ENCODE results near the gene ARSJ.
A peak's percentile ranks its signal among the peaks of the same experiment; 100 is the strongest.

Gene ARSJ

DNA sequence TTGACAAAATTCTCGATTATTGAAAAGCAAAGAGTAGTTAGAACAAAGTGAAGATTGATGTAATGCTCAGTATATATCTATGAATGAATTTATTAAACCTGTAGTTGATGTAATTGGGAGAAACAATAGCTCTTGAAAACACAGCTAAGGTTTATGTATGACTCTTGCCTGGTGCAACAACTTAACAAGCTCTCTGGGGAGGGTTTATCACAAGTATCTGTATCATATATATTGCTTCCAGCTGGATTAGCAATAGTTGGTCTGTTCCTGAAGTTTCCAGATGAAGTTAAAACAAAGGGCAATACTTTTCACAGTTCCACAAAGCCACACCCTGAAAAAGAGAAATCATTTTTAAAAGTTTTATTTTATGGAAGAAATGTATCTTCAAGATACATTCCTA lies 91.4 kb downstream of the ARSJ start:
- no peak for DNase-seq

DNA sequence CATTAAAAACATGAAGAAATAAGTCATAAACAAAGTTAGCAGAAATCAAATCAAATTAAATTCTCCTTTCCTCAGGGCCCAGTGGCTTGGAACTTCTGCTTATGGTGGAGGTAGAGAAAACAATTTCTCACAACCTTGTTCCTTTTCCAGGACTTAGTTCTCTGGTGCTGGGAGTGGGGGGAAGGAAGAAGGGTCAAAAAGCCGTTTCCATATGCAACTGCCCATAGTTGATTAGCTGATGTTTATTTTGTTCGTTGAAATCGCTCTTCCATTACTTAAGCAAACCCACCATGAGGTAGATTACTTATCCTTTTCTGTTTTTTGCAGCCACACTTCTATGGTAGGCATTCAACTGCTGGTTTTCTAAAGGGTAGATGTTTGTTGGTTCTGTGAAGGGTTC lies 94.2 kb downstream of the ARSJ start:
- DNase-seq = no peak

DNA sequence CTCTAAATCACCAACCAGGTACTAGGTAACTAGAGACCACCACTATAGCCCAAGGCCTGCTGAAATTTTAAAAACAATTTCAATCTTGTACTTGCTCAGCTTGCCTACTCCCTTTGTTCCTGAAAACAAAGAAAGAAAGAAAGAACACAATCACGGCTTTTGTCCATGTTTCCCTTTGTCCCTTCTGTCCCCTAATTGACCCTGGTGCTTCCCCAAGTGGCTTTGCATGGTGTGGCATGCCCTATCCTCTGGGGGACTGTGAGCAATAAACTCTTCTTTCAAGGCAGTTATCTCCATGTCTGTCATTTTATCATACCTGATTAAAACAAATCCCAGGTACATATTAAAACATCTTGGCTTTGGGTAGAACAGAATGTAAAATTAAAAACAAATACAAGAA lies 94.8 kb downstream of the ARSJ start:
- no peak for DNase-seq

DNA sequence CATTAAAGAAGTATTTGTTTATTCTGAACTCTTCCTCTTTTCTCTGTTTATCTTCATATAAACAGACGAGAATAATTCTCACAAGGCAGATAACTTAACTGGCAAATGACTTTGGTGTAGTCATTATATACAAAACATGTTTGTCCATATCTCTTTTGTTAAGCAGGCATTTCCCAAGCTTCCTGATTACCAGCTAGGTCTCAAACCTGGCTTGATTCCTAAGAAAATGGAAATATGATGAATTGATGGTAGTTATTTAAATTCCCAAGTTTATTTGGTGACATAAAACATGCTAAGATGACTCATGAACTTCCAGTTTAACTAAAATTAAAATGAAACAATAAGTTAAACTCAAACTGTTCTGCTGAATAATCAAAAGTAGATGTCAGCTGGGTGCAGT lies 96.8 kb downstream of the ARSJ start:
- DNase-seq = no peak

DNA sequence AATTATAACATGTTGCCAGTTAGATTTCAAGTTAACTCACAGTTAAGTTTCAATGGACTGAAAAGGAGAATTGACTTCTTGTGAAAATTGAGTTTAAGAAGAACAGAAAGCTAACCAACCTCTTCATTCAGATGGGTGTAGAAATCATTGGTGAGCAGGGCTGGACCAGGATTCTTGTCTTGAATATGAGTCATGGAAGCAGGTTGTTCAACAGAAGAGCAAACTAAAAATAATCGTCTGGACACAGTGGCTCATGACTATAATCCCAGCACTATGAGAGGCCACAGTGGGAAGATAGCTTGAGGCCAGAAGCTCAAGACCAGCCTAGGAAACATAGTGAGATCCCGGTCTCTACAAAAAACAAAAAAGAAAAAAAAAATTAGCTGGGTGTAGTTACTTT lies 98.2 kb downstream of the ARSJ start:
- DNase-seq = no peak

DNA sequence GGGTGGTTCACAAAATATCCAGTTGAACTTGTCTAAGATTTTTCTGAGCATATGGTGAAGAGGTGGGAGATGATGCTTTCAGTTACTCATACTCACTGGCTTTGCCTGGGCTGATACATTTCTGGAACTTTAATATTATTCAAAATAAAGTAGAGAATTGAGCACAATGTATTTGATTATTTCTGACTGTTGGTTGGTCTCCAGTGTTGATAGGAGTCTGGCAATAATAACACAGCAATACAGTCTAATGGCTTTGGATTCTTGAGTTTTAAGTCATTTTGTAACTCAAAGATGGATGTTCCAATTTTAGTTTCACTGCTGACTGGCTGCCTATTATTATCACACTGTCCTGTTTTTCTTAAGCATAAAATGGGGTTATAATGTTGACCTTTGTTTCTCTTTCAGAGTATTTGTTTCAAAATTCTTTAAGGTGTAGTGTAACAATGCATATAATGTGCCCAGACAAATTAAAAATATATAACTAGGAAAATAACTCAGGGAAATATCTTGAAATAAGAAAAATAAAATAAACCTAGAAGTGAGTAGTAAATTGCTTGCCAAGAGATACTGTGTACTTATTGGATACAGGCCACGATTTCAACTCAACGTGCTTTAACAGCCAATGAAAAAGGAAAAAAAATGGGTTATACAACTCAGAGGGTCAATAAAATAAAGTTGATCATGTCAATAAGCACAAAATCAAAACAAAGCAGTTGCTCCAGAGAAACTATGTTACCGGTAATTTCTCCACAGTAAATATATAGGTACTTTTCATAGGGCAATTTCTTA lies 99.0 kb downstream of the ARSJ start:
- no peak for DNase-seq

DNA sequence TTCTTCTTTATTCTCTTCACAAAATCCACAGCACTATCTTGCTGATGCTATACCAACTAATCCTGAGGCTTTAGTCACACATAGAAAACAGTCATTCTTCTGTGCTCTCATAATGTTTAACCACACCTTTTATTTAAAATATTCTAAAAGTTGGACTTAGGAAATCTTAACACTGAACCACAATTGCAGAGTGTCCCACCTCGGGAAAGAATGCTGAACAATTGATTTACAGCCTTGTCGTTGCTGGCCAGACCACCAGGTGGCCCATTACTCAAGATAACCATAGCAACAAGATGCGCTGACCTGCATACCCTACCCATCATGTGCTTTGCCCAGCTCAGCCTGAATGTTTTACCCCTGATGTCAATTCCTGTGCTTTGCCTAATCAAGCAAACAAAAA lies 100.8 kb downstream of the ARSJ start:
- DNase-seq = no peak

DNA sequence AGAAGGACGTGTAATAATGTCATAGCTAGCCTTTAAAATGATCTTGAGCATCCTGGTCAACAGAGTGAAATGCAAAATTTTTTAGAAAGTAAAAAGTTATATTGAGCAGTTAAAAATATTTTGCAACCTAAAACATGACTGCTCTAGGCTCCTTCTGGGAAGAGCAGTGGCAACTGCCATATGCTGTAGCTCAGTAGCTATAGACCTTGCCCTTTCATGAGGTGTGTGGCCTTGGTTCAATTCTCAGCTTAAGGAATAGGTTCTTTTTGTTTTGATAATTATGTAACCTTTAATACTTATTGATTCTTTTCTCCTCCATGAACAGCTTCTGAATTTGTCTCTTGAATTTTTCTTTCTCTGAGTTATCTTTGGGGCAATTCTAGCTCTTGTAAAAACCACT lies 105.0 kb downstream of the ARSJ start:
- DNase-seq = no peak

DNA sequence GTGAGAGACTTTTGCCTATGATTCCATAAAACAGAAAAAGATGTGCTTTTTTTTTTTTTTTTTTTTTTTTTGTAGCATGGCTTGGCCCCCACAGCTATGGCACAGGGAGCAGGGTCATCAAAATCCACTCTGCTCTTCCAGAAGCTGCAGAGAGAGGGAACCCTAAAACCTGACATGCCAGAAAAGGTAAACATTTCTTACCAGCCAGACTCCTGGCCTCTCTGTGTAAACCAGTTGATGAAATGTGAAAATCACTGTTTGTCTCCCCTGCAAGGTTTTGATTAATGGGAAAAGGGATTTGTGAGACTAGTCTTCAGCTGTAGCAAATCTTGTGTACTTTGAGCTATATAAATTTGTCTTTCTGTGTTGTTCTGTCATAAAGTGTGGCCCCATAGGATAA lies 105.9 kb downstream of the ARSJ start:
- no peak for DNase-seq

DNA sequence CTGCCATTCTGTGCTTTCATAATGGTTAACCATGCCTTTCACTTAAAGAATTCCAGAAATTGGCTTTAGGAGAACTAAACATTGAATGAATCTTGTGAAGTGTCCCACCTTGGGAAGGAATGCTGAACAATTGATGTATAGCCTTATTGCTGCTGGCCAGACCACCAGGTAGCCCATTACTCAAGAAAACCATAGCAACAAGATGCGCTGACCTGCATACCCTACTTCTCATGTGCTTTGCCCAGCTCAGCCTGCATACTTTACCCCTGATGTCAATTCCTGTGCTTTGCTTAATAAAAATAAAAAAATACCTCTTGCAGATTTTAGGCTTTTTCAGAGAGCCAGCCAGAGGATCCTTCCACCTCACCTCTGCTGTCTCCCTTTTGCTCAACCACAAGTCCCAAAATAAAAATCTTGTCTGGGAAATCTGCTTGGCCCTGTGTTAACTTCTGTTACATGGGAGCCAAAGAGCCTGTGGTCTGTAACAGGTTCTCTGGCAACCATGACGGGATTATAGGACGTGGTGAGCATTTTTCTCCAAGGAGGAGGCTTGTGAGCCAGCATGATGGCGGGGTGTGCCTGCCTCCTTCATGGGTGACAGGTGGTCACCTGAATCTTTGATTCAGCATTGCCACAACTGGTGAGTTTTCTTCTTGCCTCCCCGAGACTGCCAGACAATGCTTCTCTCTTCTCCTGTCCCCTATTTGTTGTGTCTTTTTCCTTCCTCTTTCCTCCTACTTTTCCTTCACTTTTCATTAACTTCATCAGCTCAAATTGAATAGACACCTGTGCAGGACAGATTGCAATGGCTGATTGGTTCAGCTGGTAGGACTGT lies 106.8 kb downstream of the ARSJ start:
- DNase-seq = no peak

DNA sequence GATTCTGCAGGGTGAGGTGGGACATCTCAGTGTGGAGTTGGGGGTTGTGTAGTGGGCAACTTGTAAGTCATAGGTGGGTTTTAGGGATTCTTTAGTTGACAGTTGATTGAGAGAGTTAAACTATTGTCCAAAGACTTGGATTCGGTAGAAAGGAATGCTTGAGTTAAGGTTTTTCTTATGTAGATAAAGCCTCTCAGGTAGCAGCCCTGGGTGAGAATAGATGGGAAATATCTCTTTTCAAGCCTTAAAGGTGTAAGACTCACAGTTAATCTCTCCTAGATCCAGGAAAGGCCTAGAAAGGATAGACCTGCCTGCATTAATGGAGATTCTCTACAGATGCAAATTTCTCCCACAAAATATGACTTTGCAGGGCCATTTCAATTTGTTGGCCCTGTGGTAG lies 108.4 kb downstream of the ARSJ start:
- no peak for DNase-seq

DNA sequence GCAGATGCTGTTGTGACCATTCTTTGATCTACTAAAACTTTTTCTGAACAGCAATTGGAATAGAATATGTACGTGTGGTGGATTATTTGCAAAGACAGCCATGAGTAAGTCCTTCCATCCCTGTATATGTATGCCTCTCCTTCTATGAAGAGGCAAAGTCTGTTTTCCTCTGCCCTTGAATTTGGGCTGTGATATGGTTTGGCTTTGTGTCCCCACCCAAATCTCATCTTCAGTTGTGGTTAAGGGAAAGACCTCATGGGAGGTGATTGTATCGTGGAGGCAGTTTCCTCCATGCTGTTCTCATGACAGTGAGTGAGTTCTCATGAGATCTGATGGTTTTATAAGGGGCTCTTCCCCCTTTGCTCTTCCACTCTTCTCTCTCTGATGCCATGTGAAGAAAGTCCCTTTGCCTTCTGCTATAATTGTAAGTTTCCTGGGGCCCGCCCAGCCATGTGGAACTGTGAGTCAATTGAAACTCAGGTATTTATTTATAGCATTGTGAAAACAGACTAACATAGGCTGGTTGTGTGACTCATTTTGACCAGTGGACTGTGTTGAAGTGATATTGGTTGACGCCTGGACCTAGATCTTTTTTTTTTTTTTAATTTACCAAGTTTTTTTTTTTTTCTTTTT lies 109.6 kb downstream of the ARSJ start:
- DNase-seq = peak; percentile 50

DNA sequence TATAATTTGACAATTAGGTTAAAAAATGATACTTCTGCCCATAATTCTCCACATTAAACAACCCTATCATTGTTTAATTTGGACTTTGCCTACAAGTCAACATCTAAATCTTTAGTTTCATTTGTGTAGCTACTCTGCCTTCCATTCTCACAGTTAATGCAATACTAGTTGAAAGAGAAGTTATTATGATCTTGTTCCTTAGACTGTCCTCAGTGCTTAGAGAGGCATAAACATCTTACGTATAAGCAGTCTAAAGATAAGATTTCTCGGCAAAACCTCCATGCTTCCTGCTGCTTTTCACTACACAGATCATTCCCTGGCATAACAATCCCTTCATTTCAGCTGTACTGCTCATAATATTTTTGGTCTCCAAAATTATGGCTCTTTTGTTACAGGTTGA lies 112.8 kb downstream of the ARSJ start:
- no peak for DNase-seq

DNA sequence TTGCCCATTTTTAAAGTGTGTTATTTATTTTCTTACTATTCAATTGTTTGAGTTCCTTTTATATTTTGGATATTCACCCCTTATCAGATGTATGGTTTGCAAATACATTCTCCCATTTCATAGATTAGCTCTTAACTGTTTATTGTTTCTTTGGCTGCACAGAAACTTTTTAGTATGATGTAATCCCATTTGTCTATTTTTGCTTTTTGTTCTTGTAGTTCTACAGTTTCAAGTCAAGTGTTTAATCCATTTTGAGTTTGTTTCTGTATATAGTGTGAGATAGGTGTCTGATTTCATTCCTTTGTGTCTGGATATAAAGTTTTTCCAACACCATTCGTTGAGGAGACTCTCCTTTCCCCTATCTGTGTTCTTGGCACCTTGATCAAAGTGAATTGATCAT lies 120.5 kb downstream of the ARSJ start:
- no peak for DNase-seq

DNA sequence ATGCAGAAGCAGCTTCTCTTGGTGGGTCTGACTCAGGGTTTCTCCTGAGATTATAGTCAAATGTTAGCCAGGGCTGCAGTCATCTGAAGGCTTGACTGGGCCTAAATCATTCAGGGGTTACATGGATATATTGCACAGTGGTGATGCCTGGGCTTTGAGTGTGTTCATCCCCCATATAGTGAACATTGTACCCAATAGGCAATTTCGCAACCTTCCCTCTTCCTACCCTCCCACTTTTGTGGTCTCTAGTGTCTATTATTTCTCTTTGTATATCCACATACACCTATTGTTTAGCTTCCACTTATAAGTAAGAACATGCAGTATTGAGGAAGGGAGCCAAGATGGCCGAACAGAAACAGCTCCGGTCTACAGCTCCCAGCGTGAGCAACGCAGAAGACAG lies 127.6 kb downstream of the ARSJ start:
- DNase-seq = no peak

Data from stimulated activated naive CD4-positive, alpha-beta T cell treated with Interleukin-2 at 50 U/mL for 16 hours (primary cell).